Activated naive CD8-positive, alpha-beta T cell treated with anti-CD3 and anti-CD28 coated beads, Interleukin-2, amount 10 ng/mL, durations not matched to agents 7 days and 5 days (primary cell): ENCODE data around the gene VSTM4. TPM values are rescaled to one million over a fixed set of nuclear protein-coding genes. Genes with fewer than 3 reads are reported as not detected.

Experiments used
- microRNA-seq: library from miRNA; unstranded; fragments of <30 nt; microRNA quantifications from one replicate; pipeline ENCODE4 v1.2.0, GENCODE V29; 2022
- total RNA-seq, 2 experiments: library from RNA; stranded (reverse); gene quantifications; one replicate each; pipeline ENCODE4 v1.2.3, GENCODE V29; 2021

The VSTM4 gene
- total RNA-seq, 2 experiments from 2014 or later, result not detected

Small RNA genes lying within 50 kb of the gene (microRNA-seq; reads per million reads assigned to microRNA genes)
- not detected for gene MIR4294

Other genes starting within 250 kb of the VSTM4 start
- gene LRRC18, start 175.7 kb downstream of the VSTM4 start, total RNA-seq, result under 1 TPM in 1 of 2 experiments, not detected in 1; 0.25 TPM
- not detected for gene FAM170B, start 18.5 kb upstream of the VSTM4 start, total RNA-seq
- 10 to 100 TPM; 11.2 to 12.3 TPM for gene TMEM273, start 72.9 kb upstream of the VSTM4 start, total RNA-seq
- not detected for gene C10orf71, start 183.6 kb upstream of the VSTM4 start, total RNA-seq